GM12878 (cell line): Measurements from ENCODE around the gene LCA5. TPM values are rescaled to one million over a fixed set of nuclear protein-coding genes. Genes with fewer than 3 reads are reported as not detected.

Experiments used
- ATAC-seq: fragments of 200-7000 bp; cut with Tn5 transposase; 3 replicates; pipeline ENCODE4 v1.9.1; 2020; ENCODE audit warnings: mild to moderate bottlenecking, moderate library complexity
- BruUV-seq: library from RNA; stranded (reverse); fragments of 400-500 nt; replicated peaks from 2 replicates; lab custom pipeline; 2021; lab: Mats Ljungman, UMichigan
- CTCF ChIA-PET: fragments of 300-600 bp; sonication (Branson Sonifier 250); formaldehyde crosslinking; extraction: SDS; loops from one replicate; lab custom pipeline; 2021; ENCODE audit warnings: inconsistent platforms; lab: Yijun Ruan, JAX
- POLR2A ChIA-PET: fragments of 350-600 bp; formaldehyde crosslinking; extraction: SDS; loops from one replicate; lab custom pipeline; 2021; ENCODE audit warnings: inconsistent platforms; lab: Charles Lee
- RAD21 ChIA-PET: fragments of 300-600 bp; sonication (Branson Sonifier 250); formaldehyde crosslinking; loops from one replicate; lab custom pipeline; 2023; ENCODE audit warnings: antibody characterized with exemption; ENCODE audit not compliant: unreplicated experiment; lab: Charles Lee
- SMC1A ChIA-PET: fragments of 300-600 bp; sonication (Branson Sonifier 250); formaldehyde crosslinking; loops from one replicate; lab custom pipeline; 2023; ENCODE audit not compliant: unreplicated experiment, uncharacterized antibody; lab: Charles Lee
- DNase-seq: peaks from one replicate; pipeline ENCODE4 v3.0.0-alpha.2; 2011; ENCODE audit warnings: low read depth, low spot score
- FAIRE-seq: peaks from 3 replicates; lab custom pipeline; 2011; peaks lifted over from hg19 to GRCh38; lab: Jason Lieb, UNC
- H2AFZ ChIP-seq: 2 replicates; pipeline ENCODE4 v1.6.0; 2011; ENCODE audit warnings: low read depth, low read length, control low read depth; ENCODE audit not compliant: control insufficient read depth
- H3K27ac ChIP-seq: 2 replicates; pipeline ENCODE4 v1.5.1; 2011; ENCODE audit warnings: control low read depth; ENCODE audit not compliant: control insufficient read depth, insufficient read depth
- H3K27me3 ChIP-seq, 2 experiments: replicated peaks in 1 of 2; 2 replicates each; pipeline versions ENCODE4 v1.6.0 to v1.6.1; 2011; ENCODE audit warnings: low read length in 1 of 2; ENCODE audit not compliant: control insufficient read depth in 2 of 2, insufficient read depth in 2 of 2
- H3K36me3 ChIP-seq, 2 experiments: 2 replicates each; pipeline ENCODE4 v1.5.1; 2011; ENCODE audit warnings: low read length in 1 of 2; ENCODE audit not compliant: control insufficient read depth in 2 of 2, insufficient read depth in 2 of 2
- H3K4me1 ChIP-seq: 2 replicates; pipeline ENCODE4 v1.6.1; 2011; ENCODE audit warnings: mild to moderate bottlenecking, low read length, moderate library complexity, mixed read lengths; ENCODE audit not compliant: control insufficient read depth, insufficient read depth
- H3K4me2 ChIP-seq: 2 replicates; pipeline ENCODE4 v1.6.0; 2011; ENCODE audit warnings: control low read depth; ENCODE audit not compliant: control insufficient read depth, insufficient read depth
- H3K4me3 ChIP-seq: fragments of 200-600 bp; sonication (generic); 2 replicates; pipeline ENCODE4 v1.5.1; 2016
- H3K79me2 ChIP-seq: 2 replicates; pipeline ENCODE4 v1.6.0; 2011; ENCODE audit warnings: low read length; ENCODE audit not compliant: control insufficient read depth, insufficient read depth
- H3K9ac ChIP-seq: 2 replicates; pipeline ENCODE4 v1.8.0; 2011; ENCODE audit warnings: low read length, control low read depth, mixed read lengths; ENCODE audit not compliant: control insufficient read depth, insufficient read depth
- H3K9me3 ChIP-seq: replicated peaks from 3 replicates; pipeline ENCODE4 v1.5.1; 2011; ENCODE audit warnings: mild to moderate bottlenecking, low read length; ENCODE audit not compliant: control insufficient read depth, insufficient read depth
- H4K20me1 ChIP-seq: 2 replicates; pipeline ENCODE4 v1.6.0; 2011; ENCODE audit not compliant: control insufficient read depth, insufficient read depth
- ASH2L ChIP-seq: fragments of 300-600, 200-600 bp; sonication (generic); IDR thresholded peaks from 2 replicates; pipeline ENCODE4 v1.6.1; 2017; ENCODE audit warnings: low read depth, mild to moderate bottlenecking, borderline replicate concordance
- ATF7 ChIP-seq: fragments of 450-650 bp; IDR thresholded peaks from 2 replicates; pipeline ENCODE4 v1.6.1; 2016; ENCODE audit warnings: low read depth, mild to moderate bottlenecking
- CHD4 ChIP-seq: fragments of 200-600 bp; sonication (generic); IDR thresholded peaks from 2 replicates; pipeline ENCODE4 v1.6.1; 2016; ENCODE audit warnings: mild to moderate bottlenecking
- E2F8 ChIP-seq: fragments of 450-650 bp; IDR thresholded peaks from 2 replicates; pipeline ENCODE4 v1.6.1; 2018; ENCODE audit warnings: mild to moderate bottlenecking, low read depth, moderate library complexity; ENCODE audit not compliant: partially characterized antibody
- HCFC1 ChIP-seq: fragments of 150-350 bp; IDR thresholded peaks from 2 replicates; pipeline ENCODE4 v1.6.1; 2014; ENCODE audit warnings: low read length
- JUNB ChIP-seq: IDR thresholded peaks from 2 replicates; pipeline ENCODE4 v1.6.1; 2016; ENCODE audit warnings: antibody characterized with exemption, mild to moderate bottlenecking
- NFYB ChIP-seq: IDR thresholded peaks from 2 replicates; pipeline ENCODE4 v1.6.1; 2011; ENCODE audit warnings: low read depth, mild to moderate bottlenecking, low read length, improper control_type of control experiment, moderate library complexity; ENCODE audit not compliant: insufficient read depth
- POLR2AphosphoS2 ChIP-seq: IDR thresholded peaks from 2 replicates; pipeline ENCODE4 v1.6.1; 2011; ENCODE audit warnings: low read depth, mild to moderate bottlenecking, low read length, improper control_type of control experiment, moderate library complexity
- RUNX3 ChIP-seq: IDR thresholded peaks from 2 replicates; pipeline ENCODE4 v1.6.1; 2012; ENCODE audit warnings: low read length, inconsistent platforms
- SIX5 ChIP-seq: IDR thresholded peaks from 2 replicates; pipeline ENCODE4 v1.6.1; 2011; ENCODE audit warnings: mild to moderate bottlenecking, low read depth, low read length, moderate library complexity; ENCODE audit not compliant: severe bottlenecking
- TARDBP ChIP-seq: IDR thresholded peaks from 2 replicates; pipeline ENCODE4 v1.6.1; 2016; ENCODE audit warnings: borderline replicate concordance
- USF1 ChIP-seq: IDR thresholded peaks from 2 replicates; pipeline ENCODE4 v1.6.1; 2011; ENCODE audit warnings: borderline replicate concordance, low read depth, mild to moderate bottlenecking, moderate library complexity, mixed read lengths, low read length; ENCODE audit not compliant: insufficient read depth; ENCODE audit errors: extremely low read length
- YBX1 ChIP-seq: fragments of 450-650 bp; IDR thresholded peaks from 2 replicates; pipeline ENCODE4 v1.6.1; 2016; ENCODE audit warnings: antibody characterized with exemption
- ZNF24 ChIP-seq: fragments of 450-650 bp; IDR thresholded peaks from 2 replicates; pipeline ENCODE4 v1.6.1; 2017; ENCODE audit warnings: antibody characterized with exemption, mild to moderate bottlenecking
- WGBS: methylation state at CpG from one replicate; pipeline ENCODE4 v1.1.6; 2016; ENCODE audit warnings: low lambda C conversion rate; ENCODE audit not compliant: insufficient replicate concordance, insufficient coverage; ENCODE audit errors: missing lambda C conversion rate; 5-methylcytosine and 5-hydroxymethylcytosine counted together
- in situ Hi-C: fragments of 300-500 bp; cut with MboI; formaldehyde crosslinking; loops from 9 replicates; pipeline ENCODE4 v1.14.3; 2018; ENCODE audit warnings: mixed read lengths
- intact Hi-C: fragments of 100-400 bp; cut with micrococcal nuclease; formaldehyde crosslinking; loops from one replicate; pipeline ENCODE4 v1.14.2; 2022; ENCODE audit not compliant: unreplicated experiment
- polyA plus RNA-seq, 11 experiments: library from polyadenylated mRNA; depleted of rRNA in 4 of 11; unstranded in 6 of 11; stranded (reverse) in 5 of 11; fragments of >200 nt; fragmentation: Nextera tagmentation in 4 of 11; fragmentation: Illumina TruSeq in 1 of 11; extraction: Ambion mirVana in 4 of 11; extraction: Trizol in 1 of 11; gene quantifications; 1 replicate in 1 of 11; 2 replicates in 10 of 11; pipeline versions ENCODE4 v1.2.1 to v1.2.3, GENCODE V29; 2011 to 2016; ENCODE audit warnings: inconsistent platforms in 2 of 11, missing spikeins in 2 of 11, low read depth in 1 of 11
- total RNA-seq, 4 experiments: library from RNA; depleted of rRNA in 3 of 4; stranded (reverse); fragments of >200 nt in 3 of 4; fragmentation: Illumina TruSeq in 1 of 4; extraction: Trizol in 1 of 4; gene quantifications; 2 replicates each; pipeline versions ENCODE4 v1.2.1 to v1.2.3, GENCODE V29; 2013 to 2021

LCA5 gene
- total and polyA plus RNA-seq, 10 of the 15 experiments (the other 5 are each of a cell fraction or from before 2014, with no cell fraction given): 0.13 to 0.45 (median 0.27) TPM

- TF ChIP-seq JUNB: no peak
- TF ChIP-seq ATF7: no peak
- no peak for TF ChIP-seq HCFC1
- TF ChIP-seq POLR2AphosphoS2: no peak
- TF ChIP-seq ZNF24: no peak
Observed at GRCh38 chr6:79440598-79440997, 96.6 kb downstream of the LCA5 start (continued).

- POLR2A ChIA-PET: no interaction called here
- Histone ChIP-seq H3K4me2 (no peak overlapping the region), H4K20me1 (no peaks in the 10 kb centered on the region), H3K4me1 (no peaks in the 10 kb centered on the region), H3K27ac (no peak overlapping the region), H3K9ac (no peak overlapping the region), H3K27me3 (no peaks in the 10 kb centered on the region), H2AFZ (no peak overlapping the region), H3K79me2 (no peaks in the 10 kb centered on the region), H3K4me3 (no peak overlapping the region), H3K9me3 (no peaks in the 10 kb centered on the region; the same call in 2 of the 3 replicates), H3K36me3 (no peaks in the 10 kb centered on the region)
- SMC1A ChIA-PET: no interaction called here
- in situ Hi-C loops: no loop called here
- WGBS: 6% methylated on average over 2 of the region's 2 CpGs
- no peak for FAIRE-seq
- DNase-seq: no peak
- intact Hi-C loops: no loop called here
- no TSS peak for BruUV-seq
- CTCF ChIA-PET: no interaction called here
- no peak for ATAC-seq
- TF ChIP-seq E2F8: no peak
- TF ChIP-seq USF1: no peak
- no peak for TF ChIP-seq YBX1
- no peak for TF ChIP-seq RUNX3
- no peak for TF ChIP-seq SIX5
- no peak for TF ChIP-seq ASH2L
- no peak for TF ChIP-seq NFYB
- no peak for TF ChIP-seq TARDBP
- TF ChIP-seq CHD4: no peak
- RAD21 ChIA-PET: no interaction called here
Observed at GRCh38 chr6:79438030-79438429, 99.2 kb downstream of the LCA5 start.
